Hematopoietic multipotent progenitor cell (in vitro differentiated cells): ENCODE measurements around the gene UBE2O. TPM values are rescaled to one million over a fixed set of nuclear protein-coding genes. Genes with fewer than 3 reads are reported as not detected.

Source experiments
- DNase-seq, 3 donors: peaks; one replicate each; pipeline ENCODE4 v3.0.0-alpha.2; 2011 to 2015; ENCODE audit warnings: low read depth in 2 of 3, low spot score in 2 of 3
- total RNA-seq: library from RNA; depleted of rRNA; stranded (reverse); fragments of >200 nt; gene quantifications from one replicate; pipeline ENCODE4 v1.2.3, GENCODE V29; 2012

Gene UBE2O
- total RNA-seq, result 46.3 TPM

DNA sequence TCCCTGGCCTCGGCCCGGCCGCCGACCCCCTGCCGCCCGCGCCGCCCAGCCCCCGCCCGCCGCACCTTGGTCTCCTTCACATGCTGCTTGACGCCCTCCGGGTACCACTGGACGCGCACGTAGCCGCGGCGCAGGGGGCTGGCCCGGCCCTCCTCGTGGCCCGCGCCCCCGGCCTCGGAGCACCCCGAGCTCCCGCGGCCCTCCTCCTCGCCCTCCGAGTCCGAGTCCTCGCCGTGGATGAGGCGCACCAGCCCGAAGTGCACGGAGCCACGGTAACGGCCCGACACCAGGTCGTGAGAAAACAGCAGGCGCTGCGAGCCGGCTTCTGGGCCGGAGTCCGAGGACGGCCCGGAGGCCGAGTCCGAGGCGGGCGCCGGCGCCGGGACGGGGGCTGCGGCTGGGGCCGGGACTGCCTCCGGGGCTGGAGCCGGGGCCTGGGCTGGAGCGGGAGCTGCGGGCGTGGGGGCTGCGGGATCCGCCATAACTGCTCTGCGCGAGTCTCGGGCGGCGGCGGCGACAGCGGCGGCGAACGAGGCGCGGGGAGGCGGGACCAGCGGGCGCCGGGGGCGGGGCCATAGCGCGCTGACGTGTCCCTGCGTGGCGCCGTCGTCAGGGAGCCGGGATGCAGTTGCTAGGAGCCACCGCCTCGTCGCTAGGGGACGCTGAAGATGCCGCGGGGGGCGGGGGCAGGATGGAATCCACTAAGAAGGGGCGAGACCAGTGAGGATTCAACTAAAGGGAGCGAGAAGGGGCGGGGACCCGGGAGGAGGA lies at the start of gene UBE2O:
UBE2O (minus strand) TSS at position 493 of the 771 bp plus-strand sequence; CDS start at position 482, 11 bp downstream.
- DNase-seq, result peak; percentile 84 to 92 (median 90)

GRCh38 chr17:76501827-76502307 lies 48.9 kb upstream of the UBE2O start:
- DNase-seq, result no peak

GRCh38 chr17:76501018-76501826 lies 48.3 kb upstream of the UBE2O start, which contains the start of gene RHBDF2:
RHBDF2 (minus strand) TSS chr17:76501423; CDS start chr17:76481524, 19,899 bp downstream.
- peak; percentile 76 to 90 (median 80) for DNase-seq

DNA sequence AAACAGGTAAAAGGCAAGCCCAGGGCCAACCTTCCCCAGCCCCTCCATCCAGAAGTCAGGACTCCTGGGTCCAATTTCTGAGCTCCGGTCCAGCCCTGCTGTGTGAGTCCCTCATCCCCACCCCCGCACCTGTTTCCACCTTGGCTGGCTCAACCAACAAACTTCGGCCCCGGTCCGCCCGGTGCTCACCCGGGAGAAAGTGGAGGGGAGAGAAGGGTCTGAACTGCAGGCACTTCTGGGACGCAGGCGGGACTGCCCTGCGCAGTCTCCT lies 47.7 kb upstream of the UBE2O start:
- DNase-seq, result no peak

- no peak for DNase-seq
Observed at GRCh38 chr17:76500074-76500746, 47.3 kb upstream of the UBE2O start.

DNA sequence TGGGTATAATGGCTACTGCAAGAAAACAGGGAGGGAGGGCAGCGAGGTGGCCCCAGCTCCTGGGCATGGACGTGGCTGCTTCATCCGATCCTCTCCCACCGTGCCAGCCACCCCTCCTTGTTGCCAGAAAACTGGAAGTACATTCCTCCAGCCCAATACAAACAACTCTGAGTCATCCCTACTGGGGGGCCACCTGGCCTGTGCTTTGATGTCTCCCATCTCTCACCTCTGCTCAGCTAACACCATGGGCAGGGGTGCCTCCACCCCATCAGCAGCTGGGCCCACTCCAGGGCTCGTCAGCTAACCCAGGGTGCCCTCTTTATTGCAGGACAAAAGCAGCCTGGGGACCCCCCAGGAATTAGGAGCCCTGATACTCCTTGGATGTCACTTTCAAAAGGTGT lies 46.3 kb upstream of the UBE2O start:
- DNase-seq, result no peak

- no peak for DNase-seq
Observed at GRCh38 chr17:76498876-76499251, 45.9 kb upstream of the UBE2O start.

DNA sequence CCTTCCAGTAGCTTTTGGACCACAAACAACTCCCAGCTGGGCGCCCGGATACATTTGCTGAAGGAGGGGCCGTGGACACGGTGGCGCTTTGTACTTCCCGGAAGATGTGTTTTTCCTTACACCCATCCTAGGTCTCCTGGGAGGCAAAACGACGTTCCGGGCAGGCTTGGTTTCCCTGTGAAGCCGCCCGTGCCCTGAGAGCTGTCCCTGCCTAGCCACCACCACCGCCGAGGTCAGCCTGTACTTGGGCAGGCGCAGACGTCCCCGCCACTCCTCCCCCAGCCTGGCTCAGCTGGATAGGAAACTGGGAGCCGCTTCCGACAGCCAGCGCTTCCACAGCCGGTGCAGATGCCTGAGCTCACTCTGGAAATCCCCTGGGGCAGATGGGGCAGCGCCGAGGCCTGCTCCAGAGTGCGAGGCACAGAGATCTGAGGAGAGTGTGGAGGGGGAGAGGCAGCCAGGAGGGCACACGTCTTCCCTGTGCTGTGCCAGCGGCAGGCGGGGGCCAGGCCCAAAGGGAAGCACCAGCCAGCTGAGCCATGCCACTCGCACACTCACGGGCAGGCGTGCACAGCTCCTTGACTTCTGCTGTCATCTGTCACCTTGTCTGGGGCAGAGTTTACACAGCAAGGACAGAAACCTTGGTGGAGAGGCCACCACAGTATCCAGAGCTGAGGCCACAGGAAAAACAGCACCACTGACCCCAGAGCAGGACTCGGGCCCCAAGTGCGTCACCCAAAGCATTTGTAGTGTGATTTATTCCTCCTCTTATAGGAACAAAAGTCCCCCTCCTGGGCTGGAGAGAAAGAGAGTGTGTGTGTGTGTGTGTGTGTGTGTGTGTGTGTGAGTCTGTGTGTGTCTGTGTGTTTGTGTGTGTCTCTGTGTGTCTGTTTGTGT lies 45.3 kb upstream of the UBE2O start:
- no peak for DNase-seq

DNA sequence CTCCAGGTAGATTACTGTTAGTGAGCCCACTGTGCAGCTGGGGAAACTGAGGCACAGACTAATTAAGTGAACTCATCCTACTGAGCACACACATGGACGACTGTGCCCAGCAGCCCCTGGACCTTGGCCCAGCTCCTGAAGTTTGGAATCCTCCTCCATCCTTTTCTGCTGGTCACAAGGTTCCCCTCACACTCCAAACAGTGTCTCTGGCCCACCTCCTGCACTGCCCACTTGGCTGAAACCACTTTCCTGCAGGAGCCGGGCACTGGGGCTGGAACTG lies 44.7 kb upstream of the UBE2O start:
- no peak for DNase-seq

- no peak for DNase-seq
Observed at GRCh38 chr17:76496464-76496863, 43.5 kb upstream of the UBE2O start.

GRCh38 chr17:76495663-76496400 lies 42.9 kb upstream of the UBE2O start:
- no peak for DNase-seq

GRCh38 chr17:76493505-76494167 lies 40.7 kb upstream of the UBE2O start:
- DNase-seq, result no peak

DNA sequence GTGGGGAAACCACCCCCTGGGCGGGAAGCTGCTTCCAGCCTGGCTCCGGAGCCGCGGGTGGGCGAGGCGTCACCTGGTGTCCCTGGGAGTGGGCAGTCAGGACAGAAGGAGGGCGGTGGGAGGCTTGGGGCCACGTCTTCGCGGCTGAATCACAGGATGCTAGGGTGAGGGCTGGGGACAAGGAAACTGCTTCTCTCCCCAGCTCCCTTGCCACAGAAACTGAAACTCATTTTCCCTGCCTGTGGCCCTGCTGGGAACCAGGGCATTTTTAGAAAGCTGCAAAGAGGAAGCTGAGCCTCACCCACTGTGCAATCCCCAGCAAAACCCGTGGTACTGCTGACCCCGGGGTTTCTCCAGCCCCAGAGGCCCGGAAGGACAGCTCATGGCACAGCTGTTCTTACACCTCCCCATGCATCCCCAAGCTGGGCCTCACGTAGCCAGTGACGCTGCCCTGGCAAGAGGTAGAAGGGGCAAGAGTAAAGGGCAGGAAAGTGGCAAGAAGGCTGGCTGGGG lies 40.1 kb upstream of the UBE2O start:
- peak in 2 of 3 donors; percentile 80 to 82 for DNase-seq

- no peak for DNase-seq
Observed at GRCh38 chr17:76492123-76492988, 39.4 kb upstream of the UBE2O start.

GRCh38 chr17:76491271-76492122 lies 38.5 kb upstream of the UBE2O start:
- DNase-seq, result no peak

DNA sequence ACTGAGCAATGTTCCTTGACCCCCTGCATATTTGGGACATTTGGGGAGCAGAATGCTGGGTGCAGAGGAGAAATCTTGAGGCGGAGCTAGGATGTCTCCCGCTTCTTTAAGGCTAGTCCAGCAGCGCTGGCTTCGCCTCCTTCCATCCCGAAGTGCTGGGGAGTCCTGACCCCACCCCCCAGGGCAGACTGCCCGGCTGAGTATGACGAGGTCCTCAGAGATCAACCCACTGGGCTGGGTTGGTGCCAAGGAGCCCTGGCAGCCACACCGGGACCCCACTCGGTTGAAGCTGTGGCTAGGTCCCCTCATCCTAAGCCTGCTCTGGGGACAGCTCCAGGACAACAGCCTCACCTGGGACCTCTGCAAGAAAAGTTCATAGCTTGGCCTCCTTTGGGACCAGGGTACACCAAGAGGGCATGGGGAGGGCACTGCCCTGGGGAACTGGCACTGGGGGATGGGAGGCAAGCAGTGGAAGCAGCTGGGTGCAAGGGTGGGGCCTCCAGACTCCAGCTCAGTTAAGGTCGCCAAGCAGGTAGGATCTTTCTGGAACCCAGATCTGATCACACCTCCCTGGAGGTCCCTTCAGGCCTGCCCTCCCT lies 37.3 kb upstream of the UBE2O start:
- DNase-seq, result no peak
